Upper lobe of left lung (tissue), 4 donors: ENCODE measurements around the gene ITIH6.

Source experiments
- POLR2A ChIP-seq, 4 donors: fragments of 450-650 bp; IDR thresholded peaks; one replicate each; pipeline ENCODE4 v1.5.1; 2016 to 2017; ENCODE audit warnings: antibody characterized with exemption in 4 of 4, mild to moderate bottlenecking in 2 of 4
- TF ChIP-seq, protein P1 (sequence below), 6 experiments: fragments of 450-650 bp in 4 of 6; fragments of 200-600 bp in 2 of 6; sonication (generic) in 2 of 6; IDR thresholded peaks; one replicate each; pipeline ENCODE4 v1.5.1; 2016 to 2019; ENCODE audit warnings: antibody characterized with exemption in 6 of 6

- TF ChIP-seq, protein P1, sequence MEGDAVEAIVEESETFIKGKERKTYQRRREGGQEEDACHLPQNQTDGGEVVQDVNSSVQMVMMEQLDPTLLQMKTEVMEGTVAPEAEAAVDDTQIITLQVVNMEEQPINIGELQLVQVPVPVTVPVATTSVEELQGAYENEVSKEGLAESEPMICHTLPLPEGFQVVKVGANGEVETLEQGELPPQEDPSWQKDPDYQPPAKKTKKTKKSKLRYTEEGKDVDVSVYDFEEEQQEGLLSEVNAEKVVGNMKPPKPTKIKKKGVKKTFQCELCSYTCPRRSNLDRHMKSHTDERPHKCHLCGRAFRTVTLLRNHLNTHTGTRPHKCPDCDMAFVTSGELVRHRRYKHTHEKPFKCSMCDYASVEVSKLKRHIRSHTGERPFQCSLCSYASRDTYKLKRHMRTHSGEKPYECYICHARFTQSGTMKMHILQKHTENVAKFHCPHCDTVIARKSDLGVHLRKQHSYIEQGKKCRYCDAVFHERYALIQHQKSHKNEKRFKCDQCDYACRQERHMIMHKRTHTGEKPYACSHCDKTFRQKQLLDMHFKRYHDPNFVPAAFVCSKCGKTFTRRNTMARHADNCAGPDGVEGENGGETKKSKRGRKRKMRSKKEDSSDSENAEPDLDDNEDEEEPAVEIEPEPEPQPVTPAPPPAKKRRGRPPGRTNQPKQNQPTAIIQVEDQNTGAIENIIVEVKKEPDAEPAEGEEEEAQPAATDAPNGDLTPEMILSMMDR (IDR thresholded peaks at IDR 0.05), result no peak
- TF ChIP-seq POLR2A (IDR thresholded peaks at IDR 0.05), result no peak
These were observed 12.5 kb upstream of the ITIH6 start for GRCh38 chrX:54810532-54810931.
